HG03060 (cell line): ENCODE results near the gene ZCCHC3.

Source experiments
- ATAC-seq: cut with Tn5 transposase; IDR thresholded peaks from one replicate; pipeline ENCODE4 v1.9.1; 2021; ENCODE audit warnings: low read depth, moderate number of reproducible peaks; ENCODE audit not compliant: unreplicated experiment

Gene ZCCHC3

GRCh38 chr20:278607-279571, 18.5 kb upstream of the ZCCHC3 start:
- ATAC-seq = no peak

DNA sequence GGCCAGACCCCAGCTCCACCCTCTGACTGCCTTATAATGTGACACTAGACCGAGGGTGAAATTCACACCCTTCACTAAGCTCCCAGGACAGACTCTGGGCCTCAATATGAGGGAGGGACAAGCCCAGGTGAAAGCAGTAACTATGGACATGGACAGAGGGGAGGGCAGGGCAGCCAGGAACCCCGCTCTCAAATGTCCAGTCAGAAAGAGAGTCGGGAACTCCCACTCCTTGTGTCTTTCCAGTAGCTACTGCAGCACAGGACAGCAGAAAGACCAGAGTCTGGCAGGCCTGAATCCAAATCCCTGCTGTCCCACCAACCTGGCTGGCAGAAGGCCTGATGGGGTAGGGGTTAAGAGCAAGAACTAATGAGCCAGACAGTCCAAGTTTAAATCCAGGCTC, 13.2 kb upstream of the ZCCHC3 start:
- no peak for ATAC-seq

- ATAC-seq = no peak
Observed at GRCh38 chr20:286508-286907, 10.9 kb upstream of the ZCCHC3 start.

DNA sequence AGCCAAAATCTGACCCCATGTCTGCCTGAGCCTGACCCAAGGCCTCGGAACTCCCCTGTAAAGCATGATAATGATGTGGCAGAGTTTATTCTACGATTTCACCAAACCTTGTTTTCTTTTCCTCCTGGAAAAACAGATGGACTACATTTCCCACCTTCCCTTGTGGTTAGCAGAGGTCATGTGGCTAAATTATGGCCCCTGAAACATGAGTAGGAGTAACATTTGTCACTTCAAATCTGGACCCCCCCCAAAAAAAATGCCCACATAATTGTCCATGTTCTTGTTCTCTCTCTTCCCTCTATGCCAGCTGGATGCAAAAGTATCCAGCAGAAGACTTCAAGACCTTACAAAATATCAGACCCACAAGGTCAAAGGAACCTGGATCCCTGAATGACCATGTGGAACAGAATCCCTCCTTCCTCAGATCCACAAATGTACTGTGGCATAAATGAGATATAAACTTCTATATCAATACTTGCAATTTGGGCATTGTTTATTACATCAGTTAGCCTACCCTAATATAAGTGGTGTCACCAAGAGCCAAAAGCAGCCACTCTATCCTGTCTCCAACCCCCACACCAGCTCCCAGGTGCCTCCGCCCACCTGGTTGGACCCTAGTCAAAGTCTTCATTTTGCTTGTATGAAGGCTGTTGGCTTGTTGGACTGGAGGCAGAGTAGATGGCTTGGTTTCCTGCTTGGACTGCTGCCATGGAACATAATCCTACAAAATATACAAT, 8.2 kb upstream of the ZCCHC3 start:
- ATAC-seq = no peak

- ATAC-seq = no peak
Observed at GRCh38 chr20:289693-290083, 7.7 kb upstream of the ZCCHC3 start.

GRCh38 chr20:290084-290831, 7.1 kb upstream of the ZCCHC3 start, which contains the start of gene C20orf96:
Gene C20orf96, minus strand, starts transcription at chr20:290750. Its CDS starts 140 bp downstream, at chr20:290610.
- no peak for ATAC-seq

DNA sequence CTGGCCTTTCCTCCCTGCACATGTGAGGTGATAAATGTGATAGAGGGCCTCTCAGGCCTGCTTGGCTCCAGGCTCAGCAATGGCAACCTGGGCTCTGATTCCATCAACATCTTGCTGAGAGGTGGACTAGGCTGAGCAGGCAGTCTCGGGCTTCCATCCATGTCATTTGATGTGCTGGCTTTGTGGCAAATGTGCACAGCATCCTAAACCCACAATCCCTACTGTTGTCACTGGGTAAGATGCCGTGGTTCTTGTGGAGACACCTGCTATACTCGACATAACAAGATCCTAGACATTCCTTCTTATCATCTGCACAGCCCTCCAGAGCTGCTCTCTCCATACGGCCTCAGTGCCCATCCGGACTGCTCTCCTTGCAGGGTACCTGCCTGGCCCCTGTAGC, 2.8 kb upstream of the ZCCHC3 start:
- ATAC-seq = no peak

DNA sequence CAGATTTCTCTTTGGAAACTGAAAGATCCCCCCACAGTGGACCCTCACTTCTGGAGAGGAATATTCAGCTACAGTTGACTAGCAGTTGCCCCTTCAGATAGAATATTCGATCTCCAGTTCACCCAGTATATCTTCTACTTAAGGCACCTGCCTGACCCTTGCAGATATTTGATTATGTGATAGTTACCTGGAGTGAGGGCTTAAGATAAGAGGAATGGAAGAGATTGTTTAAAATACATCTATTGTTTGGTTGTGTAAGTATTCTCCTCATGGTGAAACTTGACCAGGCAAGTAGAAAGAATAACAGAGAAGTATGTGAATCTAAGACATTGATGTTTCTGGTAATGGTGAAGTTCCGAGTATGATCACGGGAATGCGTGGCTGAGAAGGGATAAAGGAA, 1.6 kb upstream of the ZCCHC3 start:
- no peak for ATAC-seq

DNA sequence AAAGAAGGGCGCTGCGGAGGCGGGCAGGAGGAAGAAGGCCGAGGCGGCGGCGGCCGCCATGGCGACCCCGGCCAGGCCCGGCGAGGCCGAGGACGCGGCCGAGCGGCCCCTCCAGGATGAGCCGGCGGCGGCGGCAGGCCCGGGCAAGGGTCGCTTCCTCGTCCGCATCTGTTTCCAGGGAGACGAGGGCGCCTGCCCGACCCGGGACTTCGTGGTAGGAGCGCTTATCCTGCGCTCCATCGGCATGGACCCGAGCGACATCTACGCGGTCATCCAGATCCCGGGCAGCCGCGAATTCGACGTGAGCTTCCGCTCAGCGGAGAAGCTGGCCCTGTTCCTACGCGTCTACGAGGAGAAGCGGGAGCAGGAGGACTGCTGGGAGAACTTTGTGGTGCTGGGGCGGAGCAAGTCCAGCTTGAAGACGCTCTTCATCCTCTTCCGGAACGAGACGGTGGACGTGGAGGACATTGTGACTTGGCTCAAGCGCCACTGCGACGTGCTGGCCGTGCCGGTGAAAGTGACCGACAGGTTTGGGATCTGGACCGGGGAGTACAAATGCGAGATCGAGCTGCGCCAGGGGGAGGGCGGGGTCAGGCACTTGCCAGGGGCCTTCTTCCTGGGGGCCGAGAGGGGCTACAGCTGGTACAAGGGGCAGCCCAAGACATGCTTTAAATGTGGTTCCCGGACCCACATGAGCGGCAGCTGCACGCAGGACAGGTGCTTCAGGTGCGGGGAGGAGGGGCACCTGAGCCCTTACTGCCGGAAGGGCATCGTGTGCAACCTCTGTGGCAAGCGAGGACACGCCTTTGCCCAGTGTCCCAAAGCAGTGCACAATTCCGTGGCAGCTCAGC, 780 bp downstream of the ZCCHC3 start:
- no peak for ATAC-seq

- ATAC-seq = no peak
Observed at GRCh38 chr20:298776-299391, 1.5 kb downstream of the ZCCHC3 start.

- ATAC-seq = no peak
Observed at GRCh38 chr20:300345-300990, 3.1 kb downstream of the ZCCHC3 start.

GRCh38 chr20:301886-302848, 4.8 kb downstream of the ZCCHC3 start:
- ATAC-seq = no peak

- no peak for ATAC-seq
Observed at GRCh38 chr20:305745-306144, 8.4 kb downstream of the ZCCHC3 start.

DNA sequence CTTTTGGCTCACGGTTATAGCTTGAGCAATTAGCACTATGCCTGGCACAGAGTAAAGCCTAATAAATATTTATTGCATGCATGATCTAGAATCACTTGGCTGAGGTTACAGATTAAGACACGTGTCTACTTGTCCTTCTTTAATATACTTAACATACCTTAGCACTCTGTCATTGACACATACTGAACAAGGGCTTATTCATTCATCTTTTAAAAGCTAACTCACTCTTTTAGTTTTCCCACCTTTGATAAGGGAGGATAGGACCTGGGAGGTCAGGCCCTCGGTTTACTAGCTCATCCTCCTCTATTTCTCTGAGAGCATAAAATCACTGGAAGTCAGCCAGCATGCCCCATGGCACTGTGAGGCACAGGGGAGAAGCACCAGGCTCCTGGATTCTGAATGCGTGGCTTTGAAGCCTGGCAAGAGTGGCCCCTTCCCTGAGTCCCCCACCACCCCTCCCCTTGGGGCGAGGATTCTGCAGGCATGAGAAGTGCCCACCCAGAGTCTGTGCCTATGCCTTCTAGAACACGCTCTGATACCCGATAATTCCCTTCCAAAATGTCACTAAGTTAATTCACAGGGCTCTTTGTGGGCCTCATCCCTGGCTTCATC, 11.2 kb downstream of the ZCCHC3 start:
- ATAC-seq = no peak

DNA sequence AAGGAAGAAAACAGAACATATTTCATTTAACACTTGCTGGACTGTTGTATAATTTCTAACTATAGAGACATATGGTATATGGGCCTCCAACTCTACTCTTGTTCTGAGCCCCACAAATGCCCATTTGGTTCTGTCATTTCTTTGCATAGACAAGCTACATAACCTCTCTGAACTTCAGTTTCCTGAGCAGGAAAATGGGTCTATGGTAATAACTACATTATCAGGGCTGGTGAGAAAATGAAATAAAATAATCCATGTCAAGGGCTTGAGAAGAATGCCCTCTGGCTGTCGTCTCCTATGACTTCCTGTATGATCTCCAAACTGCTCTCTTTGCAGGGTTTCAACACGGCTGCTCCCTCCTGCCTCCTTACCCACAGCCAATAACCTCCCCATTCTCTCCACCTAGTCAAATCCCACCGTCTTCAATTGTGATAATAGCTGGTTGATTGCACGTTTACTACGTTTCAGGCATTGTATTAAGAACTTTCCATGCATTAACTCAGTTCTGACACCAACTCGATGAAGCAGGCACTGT, 12.0 kb downstream of the ZCCHC3 start:
- no peak for ATAC-seq

DNA sequence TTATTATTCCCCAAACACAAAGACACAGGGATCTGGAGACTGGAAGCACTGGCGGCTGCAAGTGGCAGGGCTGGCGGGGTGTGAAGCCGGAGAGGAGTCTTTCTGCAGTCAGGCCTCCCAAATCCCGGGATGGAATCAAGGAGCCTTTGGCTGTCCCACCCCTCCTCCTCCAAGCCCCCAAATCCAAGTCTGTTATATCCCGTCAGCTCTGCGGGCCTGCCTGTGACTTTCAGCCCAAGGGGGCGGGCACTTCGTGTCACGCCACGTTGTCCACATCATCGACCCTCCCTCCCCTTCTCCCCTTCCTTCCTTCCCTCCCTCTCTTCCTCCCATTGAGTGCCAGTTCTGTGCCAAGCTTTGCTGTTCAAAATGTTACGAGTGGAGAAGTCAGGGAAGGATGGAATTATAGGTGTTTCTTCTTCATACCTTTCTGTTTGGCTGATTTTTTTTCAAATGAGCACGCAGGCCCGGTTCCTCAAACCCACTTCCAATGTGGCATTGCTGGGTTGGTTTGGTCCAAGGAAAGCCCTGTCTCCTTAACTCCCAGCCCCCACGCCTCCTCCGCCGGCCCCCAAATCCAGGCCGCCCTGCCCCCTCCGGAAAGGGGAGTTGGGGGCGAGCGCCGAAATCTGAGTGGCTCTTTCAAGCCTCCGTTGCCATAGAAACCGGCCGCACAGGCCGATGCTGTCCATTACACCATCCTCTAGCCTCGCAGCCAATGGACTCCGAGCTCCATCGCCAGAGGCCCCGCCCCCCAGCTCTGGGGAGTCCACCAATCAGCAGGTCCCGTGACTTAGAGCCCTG, 12.7 kb downstream of the ZCCHC3 start:
- ATAC-seq = peak; percentile 90
